ENCODE measurements around the gene DPH2. TPM values are rescaled to one million over a fixed set of nuclear protein-coding genes. Genes with fewer than 3 reads are reported as not detected.

The DPH2 gene, protein sequence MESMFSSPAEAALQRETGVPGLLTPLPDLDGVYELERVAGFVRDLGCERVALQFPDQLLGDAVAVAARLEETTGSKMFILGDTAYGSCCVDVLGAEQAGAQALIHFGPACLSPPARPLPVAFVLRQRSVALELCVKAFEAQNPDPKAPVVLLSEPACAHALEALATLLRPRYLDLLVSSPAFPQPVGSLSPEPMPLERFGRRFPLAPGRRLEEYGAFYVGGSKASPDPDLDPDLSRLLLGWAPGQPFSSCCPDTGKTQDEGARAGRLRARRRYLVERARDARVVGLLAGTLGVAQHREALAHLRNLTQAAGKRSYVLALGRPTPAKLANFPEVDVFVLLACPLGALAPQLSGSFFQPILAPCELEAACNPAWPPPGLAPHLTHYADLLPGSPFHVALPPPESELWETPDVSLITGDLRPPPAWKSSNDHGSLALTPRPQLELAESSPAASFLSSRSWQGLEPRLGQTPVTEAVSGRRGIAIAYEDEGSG
- total RNA-seq: 10 to 100 TPM; 23.4 to 40.0 TPM

DNA sequence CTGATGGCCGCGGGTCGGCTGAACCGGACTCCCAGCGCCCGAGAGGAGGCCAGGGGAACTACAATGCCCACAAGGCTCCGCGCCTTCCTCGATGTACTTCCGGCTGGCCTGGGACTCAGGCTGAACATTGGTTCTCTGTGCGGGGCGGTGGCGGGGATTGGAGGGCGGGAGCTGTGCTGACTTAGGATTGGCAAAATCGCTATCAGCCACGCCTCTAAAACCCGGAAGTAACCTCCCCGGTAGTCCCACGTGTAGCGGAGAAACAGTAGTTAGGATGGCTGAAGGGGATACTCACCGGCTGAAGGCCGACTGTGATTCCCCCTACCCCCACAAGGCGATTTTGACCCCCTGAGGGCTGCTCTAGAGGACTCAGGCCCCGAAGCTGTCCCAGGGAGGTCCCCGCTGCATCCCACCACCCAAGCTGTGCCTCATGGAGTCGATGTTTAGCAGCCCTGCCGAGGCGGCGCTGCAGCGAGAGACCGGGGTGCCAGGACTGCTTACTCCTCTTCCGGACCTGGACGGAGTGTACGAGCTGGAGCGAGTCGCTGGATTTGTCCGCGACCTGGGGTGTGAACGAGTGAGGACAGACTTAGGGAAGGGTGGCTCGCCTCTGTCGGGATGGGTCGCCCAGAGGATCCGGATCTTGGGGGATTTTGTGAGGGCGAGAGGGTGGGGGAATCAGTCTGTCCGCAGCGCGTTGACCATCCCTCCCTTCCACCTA is at the start of gene DPH2:
Gene DPH2 (plus strand): TSS at position 265 of the 721 bp plus-strand sequence. CDS start 166 bp downstream, at position 431.

DNA sequence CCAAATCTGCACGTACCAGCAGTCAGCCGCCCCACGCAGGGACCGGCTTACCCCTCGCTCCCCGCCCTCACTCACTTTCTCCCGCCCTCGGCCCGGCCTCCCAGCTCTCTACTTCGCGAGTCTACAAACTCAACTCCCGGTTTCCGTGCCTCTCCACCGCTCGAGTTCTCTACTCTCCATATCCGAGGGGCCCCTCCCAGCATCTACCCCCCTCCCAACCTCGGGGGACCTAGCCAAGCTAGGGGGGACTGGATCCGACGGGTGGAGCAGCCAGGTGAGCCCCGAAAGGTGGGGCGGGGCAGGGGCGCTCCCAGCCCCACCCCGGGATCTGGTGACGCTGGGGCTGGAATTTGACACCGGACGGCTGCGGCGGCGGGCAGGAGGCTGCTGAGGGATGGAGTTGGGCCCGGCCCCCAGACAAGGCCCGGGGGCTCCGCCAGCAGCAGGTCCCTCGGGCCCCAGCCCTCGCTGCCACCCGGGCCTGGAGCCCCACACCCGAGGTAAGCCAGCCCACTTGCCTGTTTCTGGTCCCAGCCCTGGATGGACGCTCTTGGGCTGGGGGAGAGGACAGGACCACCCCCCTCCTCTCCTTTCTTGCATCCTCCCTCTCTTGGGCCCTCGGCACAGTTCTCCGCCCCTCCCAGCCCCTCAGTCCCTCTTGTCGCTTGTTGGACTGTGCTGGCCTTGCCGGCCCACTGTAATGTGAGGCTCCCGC is 36.3 kb upstream of the DPH2 start, which contains the start of gene ARTN:
Gene ARTN (plus strand): TSS at position 416 of the 715 bp plus-strand sequence. CDS start 1,856 bp downstream, outside the sequence.

DNA sequence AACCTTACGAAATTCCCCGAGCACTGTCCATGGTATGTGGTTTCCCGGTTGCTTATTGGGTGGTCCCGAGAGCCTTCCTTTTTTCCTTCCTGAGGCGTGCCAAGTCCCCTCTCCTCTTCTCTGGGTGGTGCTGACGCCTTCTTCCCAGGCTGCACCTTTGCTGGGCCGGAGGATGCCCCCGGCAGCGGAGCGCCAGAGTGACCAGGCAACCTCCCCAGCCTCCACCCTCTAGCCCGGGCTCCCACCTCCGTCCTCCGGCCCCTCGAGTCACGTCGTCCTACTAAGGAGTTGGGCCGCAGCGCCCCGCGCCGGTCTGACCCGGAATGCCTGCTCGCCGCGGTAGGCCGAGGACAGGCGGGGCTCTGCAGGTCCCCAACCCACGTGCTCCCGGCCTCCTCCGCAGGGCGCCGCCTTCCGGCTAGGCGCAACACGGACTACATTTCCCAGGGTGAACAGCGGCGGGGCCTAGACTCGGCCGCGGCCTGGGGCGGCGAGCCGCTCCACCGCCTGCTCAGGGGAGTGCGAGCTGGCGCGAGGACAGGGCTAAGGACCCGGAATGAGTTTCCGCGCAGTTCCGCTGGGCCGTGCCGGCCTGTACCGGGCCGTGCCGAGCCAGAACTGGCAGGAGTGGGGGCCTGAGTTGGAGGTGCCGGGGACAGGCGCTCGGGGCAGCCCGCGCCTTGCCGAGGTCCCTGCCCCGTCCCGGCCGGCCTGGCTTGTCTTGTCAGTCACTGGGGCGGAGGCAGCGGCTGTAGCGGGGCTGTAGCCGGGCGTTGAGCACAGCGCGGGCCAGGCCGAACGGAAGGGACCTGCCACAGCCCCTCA is 23.4 kb upstream of the DPH2 start, which contains the start of gene IPO13:
Gene IPO13 (plus strand): TSS at position 715 of the 825 bp plus-strand sequence. CDS start 651 bp downstream, outside the sequence.

DNA sequence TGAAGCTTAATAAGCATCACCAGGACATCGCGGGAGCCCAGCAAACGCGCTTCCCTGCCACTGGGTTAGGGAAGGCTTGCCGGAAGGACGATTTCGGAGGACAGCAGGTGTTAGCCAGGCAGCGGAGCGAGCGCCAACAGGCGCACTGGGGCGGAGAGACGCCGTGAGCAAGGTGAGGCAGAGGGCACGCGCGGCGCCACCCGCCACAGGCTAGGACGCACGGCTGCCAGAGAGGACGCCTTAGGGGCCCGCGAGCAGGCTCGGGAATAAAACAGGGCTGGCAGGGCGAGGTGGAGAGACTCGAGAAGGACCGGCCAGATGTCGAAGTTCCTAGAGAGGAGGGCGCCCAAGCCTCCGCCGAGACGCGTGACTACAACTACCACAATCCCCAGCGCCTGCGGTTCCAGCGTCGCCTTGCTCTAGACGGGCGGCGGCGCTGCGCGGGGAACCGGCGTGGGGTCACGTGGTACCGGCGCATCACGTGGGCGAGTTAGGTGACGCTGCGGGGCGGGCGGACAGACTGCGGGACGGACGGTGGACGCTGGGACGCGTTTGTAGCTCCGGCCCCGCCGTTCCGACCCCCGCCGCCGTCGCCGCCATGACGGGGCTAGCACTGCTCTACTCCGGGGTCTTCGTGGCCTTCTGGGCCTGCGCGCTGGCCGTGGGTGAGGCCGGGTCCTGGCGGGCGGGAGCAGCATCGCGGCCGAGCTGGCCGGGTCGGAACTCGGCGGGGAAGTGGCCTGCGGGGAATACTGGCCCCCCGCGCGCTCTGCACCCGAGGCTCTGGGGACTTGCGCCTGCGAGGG is 4.8 kb downstream of the DPH2 start, which contains the start of gene ATP6V0B:
Gene ATP6V0B (plus strand): TSS at position 518 of the 806 bp plus-strand sequence. CDS start 81 bp downstream, at position 599.

DNA sequence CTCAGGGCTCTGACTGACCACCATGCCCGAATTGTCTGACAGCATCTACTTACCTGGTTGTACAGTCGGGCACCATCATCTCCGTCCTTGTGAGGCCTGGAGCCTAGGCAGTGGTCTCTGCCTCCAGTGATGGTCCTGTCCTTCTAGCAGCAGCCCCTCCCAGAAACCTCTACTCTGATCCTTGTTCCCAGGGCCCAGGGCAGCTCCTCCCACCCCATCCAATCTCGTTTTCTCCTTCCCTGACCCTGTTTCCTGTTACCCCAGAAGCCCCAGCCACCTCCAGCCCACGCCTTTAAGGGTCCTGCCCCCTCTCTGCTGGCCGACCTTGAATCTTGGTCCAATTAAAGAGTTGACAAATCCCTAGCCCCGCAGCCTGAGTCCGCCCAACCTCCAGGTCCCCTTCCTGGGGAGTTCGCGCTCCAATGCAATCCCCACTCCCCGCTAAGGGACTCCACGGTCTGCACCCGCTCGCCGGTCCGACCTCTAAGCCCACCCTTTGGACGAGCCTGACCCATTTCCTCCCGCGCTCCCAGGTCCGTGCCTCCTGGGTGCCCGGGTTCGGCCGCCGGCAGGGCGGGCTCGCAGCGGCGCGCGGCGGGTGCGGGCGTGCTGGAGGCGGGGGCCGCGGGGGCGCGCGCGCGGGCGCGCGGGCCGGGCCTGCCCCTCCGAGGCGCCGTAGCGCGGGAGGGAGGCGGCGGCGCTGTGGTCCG is 8.9 kb downstream of the DPH2 start, which contains the start of gene B4GALT2:
Gene B4GALT2 (plus strand): TSS at position 660 of the 710 bp plus-strand sequence. CDS start 1,951 bp downstream, outside the sequence.

DNA sequence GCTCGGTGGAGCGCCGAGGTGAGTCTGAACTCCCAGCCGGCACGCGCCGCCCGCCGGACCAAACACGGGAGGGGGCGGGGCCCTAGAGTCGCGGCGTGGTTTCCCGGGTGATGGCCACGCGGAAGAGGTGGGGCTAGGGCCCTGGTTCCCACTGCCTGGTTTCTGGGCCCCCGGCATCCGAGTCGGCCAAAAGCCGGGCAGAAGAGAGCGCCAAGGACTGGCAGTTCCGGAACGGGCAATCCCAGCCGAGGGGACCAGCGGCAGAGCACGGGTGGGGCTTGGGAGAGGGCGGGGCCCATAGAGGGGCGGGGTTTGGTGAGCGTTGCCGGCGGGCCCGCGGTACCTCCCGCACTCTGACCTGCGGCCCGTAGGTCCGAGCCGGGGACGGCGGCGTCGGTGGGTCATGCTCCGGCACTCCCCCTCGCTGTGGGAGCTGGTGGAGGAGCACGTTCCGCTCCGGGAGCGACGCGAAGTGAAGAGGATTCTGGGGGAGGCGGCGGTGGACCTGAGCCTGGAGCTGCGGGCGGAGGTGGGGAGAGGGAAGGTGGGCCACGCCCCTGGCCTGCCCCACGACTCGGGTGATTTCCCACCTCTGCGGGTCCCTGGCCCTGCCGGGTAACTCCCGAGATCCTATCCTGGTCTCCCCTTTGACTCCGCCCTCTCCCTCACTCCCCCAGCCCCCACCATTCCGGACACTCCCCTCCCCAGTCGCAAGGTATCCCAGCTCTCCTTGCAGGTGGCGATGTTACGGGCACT is 21.8 kb downstream of the DPH2 start, which contains the start of gene CCDC24:
Gene CCDC24 (plus strand): TSS at position 124 of the 756 bp plus-strand sequence. CDS start 280 bp downstream, at position 404.

Other genes starting within 250 kb of the DPH2 start
- not detected for gene ARTN, start 36.2 kb upstream of the DPH2 start, total RNA-seq
- 10 to 100 TPM; 34.6 to 49.2 TPM for gene IPO13, start 23.1 kb upstream of the DPH2 start, total RNA-seq
- gene ATP6V0B, start 5.0 kb downstream of the DPH2 start, total RNA-seq: 100 to 1,000 TPM; 186 to 246 TPM
- 10 to 100 TPM; 38.5 to 55.3 TPM for gene B4GALT2, start 9.2 kb downstream of the DPH2 start, total RNA-seq
- 1 to 10 TPM; 3.3 to 3.8 TPM for gene CCDC24, start 21.6 kb downstream of the DPH2 start, total RNA-seq
- 1 to 10 TPM; 1.7 to 2.1 TPM for gene SLC6A9, start 61.5 kb downstream of the DPH2 start, total RNA-seq
- not detected for gene KLF17, start 148.8 kb downstream of the DPH2 start, total RNA-seq
- not detected for gene KLF18, start 171.6 kb downstream of the DPH2 start, total RNA-seq
- gene DMAP1, start 243.5 kb downstream of the DPH2 start, total RNA-seq: 10 to 100 TPM; 12.7 to 16.3 TPM